Gastroesophageal sphincter (tissue), 4 donors: Measurements from ENCODE around the gene MCTP1. TPM values are rescaled to one million over a fixed set of nuclear protein-coding genes. Genes with fewer than 3 reads are reported as not detected.

Source experiments
- ATAC-seq: fragments of 150-250 bp; one replicate; pipeline ENCODE4 v1.9.1; 2016; ENCODE audit warnings: mild to moderate bottlenecking, moderate library complexity
- H3K27ac ChIP-seq, 4 donors: fragments of 200-600 bp; sonication (generic) in 3 of 4; 1 replicate in 3 of 4; 2 replicates in 1 of 4; pipeline ENCODE4 v1.5.1; 2016 to 2019
- H3K27me3 ChIP-seq: fragments of 200-600 bp; sonication (generic); one replicate; pipeline ENCODE4 v1.5.1; 2019
- H3K36me3 ChIP-seq, 2 donors: fragments of 200-600 bp; sonication (generic); one replicate each; pipeline ENCODE4 v1.5.1; 2019; ENCODE audit warnings: control low read depth in 1 of 2
- H3K4me1 ChIP-seq, 3 donors: fragments of 200-600 bp; sonication (generic); 1 replicate in 2 of 3; 2 replicates in 1 of 3; pipeline ENCODE4 v1.5.1; 2016 to 2019; ENCODE audit warnings: control low read depth in 2 of 3
- H3K4me3 ChIP-seq, 2 donors: fragments of 200-600 bp; sonication (generic); one replicate each; pipeline ENCODE4 v1.5.1; 2019; ENCODE audit warnings: mild to moderate bottlenecking in 1 of 2, moderate library complexity in 1 of 2
- H3K9me3 ChIP-seq, 3 donors: fragments of 200-600 bp; sonication (generic); one replicate each; pipeline ENCODE4 v1.5.1; 2017 to 2019; ENCODE audit warnings: control low read depth in 2 of 3
- EP300 ChIP-seq: sonication (generic); formaldehyde crosslinking; IDR thresholded peaks from one replicate; pipeline ENCODE4 v1.6.1; 2017; ENCODE audit warnings: antibody characterized with exemption, mild to moderate bottlenecking
- POLR2A ChIP-seq, 2 donors: fragments of 450-650 bp; IDR thresholded peaks; one replicate each; pipeline ENCODE4 v1.6.1; 2017; ENCODE audit warnings: antibody characterized with exemption in 2 of 2, mild to moderate bottlenecking in 2 of 2, moderate library complexity in 1 of 2
- POLR2AphosphoS5 ChIP-seq: sonication (generic); formaldehyde crosslinking; IDR thresholded peaks from one replicate; pipeline ENCODE4 v1.6.1; 2017; ENCODE audit warnings: antibody characterized with exemption
- WGBS, 2 donors: methylation state at CpG; one replicate each; pipeline ENCODE4 v1.1.5; 2018; ENCODE audit warnings: low coverage in 1 of 2; 5-methylcytosine and 5-hydroxymethylcytosine counted together
- total RNA-seq, 4 donors: library from RNA; depleted of rRNA; stranded (reverse); fragments of >200 nt; gene quantifications; one replicate each; pipeline ENCODE4 v1.1.0, GENCODE V29; 2016
- TF ChIP-seq, protein P1 (sequence below), 4 experiments: fragments of 200-600 bp in 2 of 4; fragments of 450-650 bp in 2 of 4; sonication (generic) in 1 of 4; IDR thresholded peaks; one replicate each; pipeline ENCODE4 v1.5.1; 2017 to 2019; ENCODE audit warnings: antibody characterized with exemption in 4 of 4, mild to moderate bottlenecking in 2 of 4, moderate library complexity in 2 of 4

The MCTP1 gene
- total RNA-seq, 4 donors from 2014 or later, result 13.5 to 57.6 (median 21.9) TPM

DNA sequence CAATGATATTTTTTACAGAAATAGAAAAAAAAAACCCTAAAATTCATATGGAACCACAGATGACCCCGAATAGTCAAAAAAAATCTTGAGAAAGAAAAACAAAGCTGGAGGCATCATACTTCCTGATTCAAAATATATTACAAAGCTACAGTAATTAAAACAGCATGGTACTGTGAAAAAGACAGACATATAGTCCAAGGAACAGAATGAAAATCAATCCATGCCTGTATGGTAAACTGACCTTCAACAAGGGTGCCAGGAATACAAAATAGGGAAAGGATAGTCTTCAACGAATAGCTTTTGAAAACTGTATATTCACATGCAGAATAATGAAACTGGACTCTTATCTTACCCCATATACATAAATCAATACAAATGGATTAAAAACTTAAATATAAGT is 307.5 kb downstream of the MCTP1 start:
- no peaks in the 10 kb centered on the region for H3K36me3 ChIP-seq
- no peaks in the 10 kb centered on the region for H3K4me1 ChIP-seq
- peaks cover 0 to 37% (median 0%) of the 10 kb centered on the region in 3 donors for H3K9me3 ChIP-seq
- WGBS, 2 donors, result 0 to 44% methylated on average over 1 to 2 of the region's 2 CpGs
- no peak for TF ChIP-seq EP300
- TF ChIP-seq, protein P1, sequence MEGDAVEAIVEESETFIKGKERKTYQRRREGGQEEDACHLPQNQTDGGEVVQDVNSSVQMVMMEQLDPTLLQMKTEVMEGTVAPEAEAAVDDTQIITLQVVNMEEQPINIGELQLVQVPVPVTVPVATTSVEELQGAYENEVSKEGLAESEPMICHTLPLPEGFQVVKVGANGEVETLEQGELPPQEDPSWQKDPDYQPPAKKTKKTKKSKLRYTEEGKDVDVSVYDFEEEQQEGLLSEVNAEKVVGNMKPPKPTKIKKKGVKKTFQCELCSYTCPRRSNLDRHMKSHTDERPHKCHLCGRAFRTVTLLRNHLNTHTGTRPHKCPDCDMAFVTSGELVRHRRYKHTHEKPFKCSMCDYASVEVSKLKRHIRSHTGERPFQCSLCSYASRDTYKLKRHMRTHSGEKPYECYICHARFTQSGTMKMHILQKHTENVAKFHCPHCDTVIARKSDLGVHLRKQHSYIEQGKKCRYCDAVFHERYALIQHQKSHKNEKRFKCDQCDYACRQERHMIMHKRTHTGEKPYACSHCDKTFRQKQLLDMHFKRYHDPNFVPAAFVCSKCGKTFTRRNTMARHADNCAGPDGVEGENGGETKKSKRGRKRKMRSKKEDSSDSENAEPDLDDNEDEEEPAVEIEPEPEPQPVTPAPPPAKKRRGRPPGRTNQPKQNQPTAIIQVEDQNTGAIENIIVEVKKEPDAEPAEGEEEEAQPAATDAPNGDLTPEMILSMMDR (IDR thresholded peaks at IDR 0.05), result no peak
- no peaks in the 10 kb centered on the region for H3K27me3 ChIP-seq
- no peak overlapping the region for H3K27ac ChIP-seq
- no peak overlapping the region for H3K4me3 ChIP-seq
- no peak for ATAC-seq

- Histone ChIP-seq H3K27me3 (no peaks in the 10 kb centered on the region), H3K36me3 (no peaks in the 10 kb centered on the region), H3K4me1 (no peaks in the 10 kb centered on the region), H3K4me3 (no peak overlapping the region), H3K27ac (no peak overlapping the region), H3K9me3 (peaks cover 0 to 37% (median 0%) of the 10 kb centered on the region in 3 donors)
- TF ChIP-seq POLR2A (IDR thresholded peaks at IDR 0.05), result no peak
- TF ChIP-seq, protein P1 (IDR thresholded peaks at IDR 0.05), result no peak
- TF ChIP-seq POLR2AphosphoS5, result no peak
- TF ChIP-seq EP300, result no peak
- no peak for ATAC-seq
- WGBS, 2 donors, result 100% methylated on average over 1 of the region's 1 CpG
Measured at GRCh38 chr5:94976853-94977252, 308.0 kb downstream of the MCTP1 start.

DNA sequence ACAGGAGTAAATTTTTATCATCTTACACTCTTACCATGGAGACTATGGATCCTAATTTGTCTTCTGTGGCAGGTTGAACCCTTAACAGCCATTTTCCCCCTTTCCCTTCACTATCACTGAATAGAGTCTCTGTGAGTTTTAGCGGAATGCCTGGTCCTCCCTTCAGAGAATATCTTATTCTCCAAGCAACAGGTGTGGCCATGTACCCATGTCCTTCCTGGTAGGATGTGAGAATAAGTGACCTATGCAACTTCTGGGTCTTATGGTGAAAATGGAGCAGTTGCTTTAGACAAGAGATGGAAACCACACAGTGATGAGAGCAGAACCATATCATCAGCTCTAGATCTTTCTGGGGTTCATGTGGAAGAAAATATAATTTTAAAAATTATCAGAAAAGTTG is 312.6 kb downstream of the MCTP1 start:
- no peaks in the 10 kb centered on the region for H3K4me1 ChIP-seq
- peaks cover 0 to 22% (median 0%) of the 10 kb centered on the region in 3 donors for H3K9me3 ChIP-seq
- 100% methylated on average over 1 of the region's 1 CpG for whole genome bisulfite sequencing, 2 donors
- no peak overlapping the region for H3K27ac ChIP-seq
- H3K36me3 ChIP-seq, result no peaks in the 10 kb centered on the region
- H3K4me3 ChIP-seq, result no peak overlapping the region
- no peaks in the 10 kb centered on the region for H3K27me3 ChIP-seq
- TF ChIP-seq, protein P1 (IDR thresholded peaks at IDR 0.05), result no peak
- TF ChIP-seq EP300, result no peak
- no peak for TF ChIP-seq POLR2AphosphoS5
- TF ChIP-seq POLR2A (IDR thresholded peaks at IDR 0.05), result no peak
- ATAC-seq, result no peak

DNA sequence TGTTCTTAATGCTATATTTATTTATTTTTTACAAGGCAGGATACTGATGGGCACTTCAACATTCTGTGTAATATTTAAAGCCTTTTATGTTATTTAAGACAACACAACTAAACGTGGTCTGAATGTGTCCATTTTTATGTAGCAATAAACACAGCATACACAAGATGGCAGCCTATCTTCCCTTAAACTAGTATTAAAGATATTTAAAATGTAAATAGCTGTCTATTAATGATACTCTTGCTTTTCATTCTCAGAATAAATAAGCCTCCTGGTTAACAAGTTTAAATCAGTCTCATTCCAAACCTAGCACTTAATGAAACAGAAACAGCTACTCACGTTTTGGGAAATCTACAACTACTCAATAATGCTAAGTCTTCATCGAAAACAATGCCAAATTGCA is 315.7 kb downstream of the MCTP1 start:
- H3K36me3 ChIP-seq, result no peaks in the 10 kb centered on the region
- H3K27me3 ChIP-seq, result no peaks in the 10 kb centered on the region
- no peak overlapping the region for H3K27ac ChIP-seq
- H3K4me3 ChIP-seq, result no peak overlapping the region
- 20 to 40% methylated on average over 3 of the region's 3 CpGs for WGBS, 2 donors
- TF ChIP-seq POLR2AphosphoS5, result no peak
- TF ChIP-seq, protein P1 (IDR thresholded peaks at IDR 0.05), result no peak
- TF ChIP-seq POLR2A (IDR thresholded peaks at IDR 0.05), result no peak
- TF ChIP-seq EP300, result no peak
- no peaks in the 10 kb centered on the region for H3K4me1 ChIP-seq
- no peak for ATAC-seq
- H3K9me3 ChIP-seq, result peaks cover 0 to 9% (median 0%) of the 10 kb centered on the region in 3 donors

- no peak for TF ChIP-seq EP300
- TF ChIP-seq, protein P1 (IDR thresholded peaks at IDR 0.05), result peak; percentile 27 to 63 (median 57)
- Histone ChIP-seq H3K36me3 (no peaks in the 10 kb centered on the region), H3K9me3 (peaks cover 0 to 9% (median 0%) of the 10 kb centered on the region in 3 donors), H3K4me3 (no peak overlapping the region), H3K27ac (no peak overlapping the region), H3K4me1 (no peaks in the 10 kb centered on the region), H3K27me3 (no peaks in the 10 kb centered on the region)
- WGBS, 2 donors, result 51 to 56% methylated on average over 5 of the region's 5 CpGs
- ATAC-seq, result no peak
Measured at GRCh38 chr5:94968507-94969095, 316.3 kb downstream of the MCTP1 start.
